Mammary epithelial cell (primary cell): ENCODE measurements around the gene OR2AT4.

Source experiments
- CTCF ChIP-seq, 2 donors: IDR thresholded peaks in 1 of 2; conservative IDR thresholded peaks in 1 of 2; 2 replicates each; pipeline ENCODE4 v1.5.1; 2011 to 2012; ENCODE audit warnings: inconsistent platforms in 2 of 2, low read length in 2 of 2, mild to moderate bottlenecking in 2 of 2, control low read depth in 1 of 2, low read depth in 1 of 2; ENCODE audit not compliant: insufficient read depth in 1 of 2; ENCODE audit errors: extremely low read depth in 1 of 2
- EZH2 ChIP-seq: IDR thresholded peaks from 2 replicates; pipeline ENCODE4 v1.6.1; 2012; ENCODE audit warnings: low read length, inconsistent platforms, borderline replicate concordance

DNA sequence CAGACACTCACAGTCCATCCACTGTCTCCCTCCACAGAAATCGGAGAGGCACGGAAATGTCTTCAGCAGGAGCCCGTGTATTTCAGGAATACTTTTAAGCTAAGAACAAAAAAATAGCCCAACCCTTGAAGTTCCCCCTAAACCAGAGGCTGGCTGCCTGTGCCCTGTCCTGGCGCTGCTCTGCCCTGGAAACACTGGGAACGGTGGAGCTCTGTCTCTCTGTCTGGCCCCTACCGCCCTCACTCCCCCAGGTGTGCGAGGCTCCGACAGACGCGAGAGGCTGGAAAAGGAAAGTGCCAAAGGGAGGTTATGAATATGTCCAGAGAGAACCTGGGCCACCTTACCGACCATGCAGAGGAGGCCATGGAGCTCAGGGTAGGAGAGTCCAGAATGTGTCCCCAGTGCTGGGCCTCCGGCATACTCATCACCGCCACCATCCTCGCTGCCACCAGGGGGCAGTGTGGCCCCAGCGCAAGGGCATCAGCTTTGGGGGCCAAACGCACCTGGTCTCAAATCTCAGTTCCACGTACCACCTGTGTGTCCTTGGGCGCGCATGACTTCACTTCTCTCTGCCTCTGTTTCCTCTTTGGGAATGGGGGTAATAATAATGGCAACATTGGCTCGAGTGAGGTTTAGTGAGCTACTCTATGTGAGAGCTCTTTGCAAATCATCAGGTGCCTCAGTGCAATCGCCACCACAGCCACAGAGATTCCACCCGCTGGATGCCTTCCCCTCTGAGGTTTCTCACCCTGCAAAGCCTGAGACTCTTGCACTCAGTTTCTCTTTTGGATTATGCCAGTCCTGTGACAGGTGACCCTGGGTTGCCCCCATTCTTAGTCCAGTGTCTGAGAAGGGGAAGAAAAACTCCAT is 43.8 kb upstream of the OR2AT4 start:
- TF ChIP-seq CTCF (conservative IDR thresholded peaks at IDR 0.05 in 1 of 2, IDR thresholded peaks at IDR 0.05 in 1 of 2; ENCODE audit: extremely low read depth in 1 of 2, insufficient read depth in 1 of 2, low read depth in 1 of 2, low read length in 2 of 2) = peak; percentile 93 to 95
- TF ChIP-seq EZH2 = no peak
